Midbrain (tissue), 1 donor: ENCODE measurements around the gene UQCRQ.

ENCODE experiments used
- DNase-seq: peaks from one replicate; lab custom pipeline; 2025; lab: John Stamatoyannopoulos, UW

The UQCRQ gene

GRCh38 chr5:132866342-132867045 lies at the start of gene UQCRQ, which contains the start of gene GDF9:
TSS of gene UQCRQ (plus strand) at chr5:132866642. CDS start at chr5:132866882, 240 bp downstream.
TSS of gene GDF9 (minus strand) at chr5:132866469. CDS start at chr5:132864533, 1,936 bp downstream.
- peak; percentile 99 for DNase-seq

GRCh38 chr5:132817011-132817410 lies 49.4 kb upstream of the UQCRQ start:
- no peak for DNase-seq

GRCh38 chr5:132819468-132819867 lies 47.0 kb upstream of the UQCRQ start:
- peak; percentile 57 for DNase-seq

- peak; percentile 96 for DNase-seq
These were observed 46.2 kb upstream of the UQCRQ start for GRCh38 chr5:132820162-132820754.

GRCh38 chr5:132821350-132821749 lies 45.1 kb upstream of the UQCRQ start:
- no peak for DNase-seq

- peak; percentile 68 for DNase-seq
These were observed 44.7 kb upstream of the UQCRQ start for GRCh38 chr5:132821791-132822190.

- DNase-seq = no peak
These were observed 43.6 kb upstream of the UQCRQ start for GRCh38 chr5:132822650-132823480.

- DNase-seq = no peak
These were observed 42.9 kb upstream of the UQCRQ start for GRCh38 chr5:132823481-132824050.

GRCh38 chr5:132824426-132824825 lies 42.0 kb upstream of the UQCRQ start:
- no peak for DNase-seq

- no peak for DNase-seq
These were observed 41.2 kb upstream of the UQCRQ start for GRCh38 chr5:132825033-132825833.

- no peak for DNase-seq
These were observed 40.5 kb upstream of the UQCRQ start for GRCh38 chr5:132825834-132826391.

- no peak for DNase-seq
These were observed 39.9 kb upstream of the UQCRQ start for GRCh38 chr5:132826424-132827082.

- no peak for DNase-seq
These were observed 38.3 kb upstream of the UQCRQ start for GRCh38 chr5:132827943-132828673.

- DNase-seq = no peak
These were observed 37.5 kb upstream of the UQCRQ start for GRCh38 chr5:132828846-132829494.

- DNase-seq = peak; percentile 81
These were observed 36.6 kb upstream of the UQCRQ start for GRCh38 chr5:132829742-132830435.

GRCh38 chr5:132830436-132831094 lies 35.9 kb upstream of the UQCRQ start, which contains the start of gene SHROOM1:
TSS of gene SHROOM1 (minus strand) at chr5:132830647. CDS start at chr5:132826140, 4,507 bp downstream.
- no peak for DNase-seq

- DNase-seq = no peak
These were observed 35.2 kb upstream of the UQCRQ start for GRCh38 chr5:132831095-132831860.
